ENCODE data around the gene QSOX2. TPM values are rescaled to one million over a fixed set of nuclear protein-coding genes. Genes with fewer than 3 reads are reported as not detected.

Gene QSOX2
- total and polyA plus RNA-seq, 8 donors = 1.5 to 33.5 (median 5.4) TPM

- H3K9me3 ChIP-seq = no peaks in the 10 kb centered on the region
These were observed 49.1 kb downstream of the QSOX2 start for GRCh38 chr9:136196404-136197083.

GRCh38 chr9:136194540-136194939, 51.1 kb downstream of the QSOX2 start:
- H3K4me3 ChIP-seq = no peak overlapping the region
- H3K27me3 ChIP-seq = peaks cover 38 to 100% (median 100%) of the 10 kb centered on the region in 3 donors
- TF ChIP-seq POLR2AphosphoS5 (IDR thresholded peaks at IDR 0.05) (no peak), EP300 (IDR thresholded peaks at IDR 0.05) (no peak), CTCF (IDR thresholded peaks at IDR 0.05) (no peak), POLR2A (IDR thresholded peaks at IDR 0.05) (no peak)
- 5 to 17% (median 9%) methylated on average over 4 to 5 of the region's 5 CpGs for WGBS, 5 donors
- intact Hi-C loops (cut with DNase I; ENCODE audit: low total_unique reads) = no loop called here
- H3K4me1 ChIP-seq = peaks cover 3 to 36% (median 20%) of the 10 kb centered on the region in 4 donors
- H3K27ac ChIP-seq = no peak overlapping the region
- H3K9me3 ChIP-seq = no peaks in the 10 kb centered on the region
- DNase-seq = no peak
- no peaks in the 10 kb centered on the region for H3K36me3 ChIP-seq

More at GRCh38 chr9:136196404-136197083, 49.1 kb downstream of the QSOX2 start:
- TF ChIP-seq POLR2A (IDR thresholded peaks at IDR 0.05) = no peak
- TF ChIP-seq EP300 (IDR thresholded peaks at IDR 0.05) = no peak
- no peak for TF ChIP-seq CTCF (IDR thresholded peaks at IDR 0.05)
- TF ChIP-seq POLR2AphosphoS5 (IDR thresholded peaks at IDR 0.05) = no peak
- DNase-seq = no peak
- Histone ChIP-seq H3K27ac (no peak overlapping the region), H3K4me3 (no peak overlapping the region), H3K27me3 (peaks cover 52 to 100% (median 100%) of the 10 kb centered on the region in 3 donors), H3K4me1 (peaks cover 3 to 39% (median 21%) of the 10 kb centered on the region in 4 donors), H3K36me3 (no peaks in the 10 kb centered on the region)
- WGBS, 5 donors = 0 to 4% (median 2%) methylated on average over 13 to 16 of the region's 16 CpGs
- intact Hi-C loops (cut with DNase I; ENCODE audit: low total_unique reads) = no loop called here

GRCh38 chr9:136193891-136194279, 51.7 kb downstream of the QSOX2 start:
- WGBS, 5 donors = 2 to 4% (median 4%) methylated on average over 38 to 45 of the region's 45 CpGs; no CpG with 5 or more reads in 2 of the 5 donors
- no peak for DNase-seq
- Histone ChIP-seq H3K27me3 (peaks cover 32 to 100% (median 99%) of the 10 kb centered on the region in 3 donors), H3K4me1 (peaks cover 3 to 29% (median 17%) of the 10 kb centered on the region in 4 donors), H3K36me3 (no peaks in the 10 kb centered on the region), H3K4me3 (no peak overlapping the region), H3K27ac (no peak overlapping the region), H3K9me3 (no peaks in the 10 kb centered on the region)
- TF ChIP-seq EP300 (IDR thresholded peaks at IDR 0.05) = no peak
- no peak for TF ChIP-seq POLR2AphosphoS5 (IDR thresholded peaks at IDR 0.05)
- no peak for TF ChIP-seq CTCF (IDR thresholded peaks at IDR 0.05)
- intact Hi-C loops (cut with DNase I; ENCODE audit: low total_unique reads) = no loop called here

GRCh38 chr9:136193127-136193890, 52.3 kb downstream of the QSOX2 start:
- H3K27me3 ChIP-seq = peaks cover 27 to 100% (median 93%) of the 10 kb centered on the region in 3 donors
- intact Hi-C loops (cut with DNase I; ENCODE audit: low total_unique reads) = no loop called here
- no peaks in the 10 kb centered on the region for H3K36me3 ChIP-seq
- no peak overlapping the region for H3K27ac ChIP-seq
- peaks cover 0 to 23% (median 12%) of the 10 kb centered on the region in 4 donors for H3K4me1 ChIP-seq
- TF ChIP-seq CTCF (IDR thresholded peaks at IDR 0.05) (no peak), EP300 (IDR thresholded peaks at IDR 0.05) (no peak), POLR2A (IDR thresholded peaks at IDR 0.05) (no peak), POLR2AphosphoS5 (IDR thresholded peaks at IDR 0.05) (no peak)
- 4 to 15% (median 6%) methylated on average over 4 to 96 of the region's 96 CpGs; no CpG with 5 or more reads in 1 of the 5 donors for WGBS, 5 donors
- DNase-seq = no peak
- H3K9me3 ChIP-seq = no peaks in the 10 kb centered on the region
- no peak overlapping the region for H3K4me3 ChIP-seq

All from stomach (tissue), 9 donors.